Stimulated activated CD4-positive, alpha-beta T cell treated with anti-CD3 and anti-CD28 coated beads, Interleukin-4, amount 100 ng/mL, for 24 hours (primary cell): Measurements from ENCODE around the gene ZNF146.
"Not testable (repeated sequence)": the region's sequence is repeated elsewhere in the genome, so short reads cannot be mapped to it uniquely, and the experiment has no call there.

ENCODE experiments used
- DNase-seq: peaks from one replicate; pipeline ENCODE4 v3.0.0-alpha.2; 2020

Gene ZNF146

GRCh38 chr19:36236304-36236945 is 21.5 kb downstream of the ZNF146 start:
- DNase-seq: no peak

- DNase-seq: no peak
These were observed 22.0 kb downstream of the ZNF146 start for GRCh38 chr19:36236946-36237310.

- DNase-seq: no peak
These were observed 29.2 kb downstream of the ZNF146 start for GRCh38 chr19:36244066-36244465.

- no peak for DNase-seq
These were observed 30.5 kb downstream of the ZNF146 start for GRCh38 chr19:36245210-36246005.

GRCh38 chr19:36246006-36246481 is 31.1 kb downstream of the ZNF146 start:
- DNase-seq: no peak

- no peak for DNase-seq
These were observed 37.1 kb downstream of the ZNF146 start for GRCh38 chr19:36252047-36252446.

GRCh38 chr19:36254848-36255247 is 39.9 kb downstream of the ZNF146 start:
- no peak for DNase-seq

- DNase-seq: no peak
These were observed 40.4 kb downstream of the ZNF146 start for GRCh38 chr19:36255316-36255715.

- no peak for DNase-seq
These were observed 41.2 kb downstream of the ZNF146 start for GRCh38 chr19:36256064-36256463.

GRCh38 chr19:36256853-36257519 is 42.1 kb downstream of the ZNF146 start:
- DNase-seq: no peak

GRCh38 chr19:36257520-36257876 is 42.6 kb downstream of the ZNF146 start:
- no peak for DNase-seq

- no peak for DNase-seq
These were observed 43.3 kb downstream of the ZNF146 start for GRCh38 chr19:36258028-36258875.

GRCh38 chr19:36259211-36259610 is 44.3 kb downstream of the ZNF146 start:
- DNase-seq: no peak

GRCh38 chr19:36265064-36265463 is 50.2 kb downstream of the ZNF146 start:
- no peak for DNase-seq

GRCh38 chr19:36265856-36266374 is 51.0 kb downstream of the ZNF146 start:
- DNase-seq: no peak

GRCh38 chr19:36266375-36266961 is 51.6 kb downstream of the ZNF146 start:
- DNase-seq: no peak

- no peak for DNase-seq
These were observed 52.3 kb downstream of the ZNF146 start for GRCh38 chr19:36267061-36267845.

- not testable (repeated sequence) for DNase-seq
These were observed 53.2 kb downstream of the ZNF146 start for GRCh38 chr19:36268081-36268480.

GRCh38 chr19:36268591-36268990 is 53.7 kb downstream of the ZNF146 start:
- DNase-seq: not testable (repeated sequence)

GRCh38 chr19:36269295-36269694 is 54.4 kb downstream of the ZNF146 start:
- not testable (repeated sequence) for DNase-seq
